A673 (cell line): Measurements from ENCODE around the gene ADCY3.
"Not testable (repeated sequence)": the region's sequence is repeated elsewhere in the genome, so short reads cannot be mapped to it uniquely, and the experiment has no call there.

Experiments
- CTCF ChIP-seq: fragments of 300-800, 200-600 bp; sonication (generic); conservative IDR thresholded peaks from 2 replicates; pipeline ENCODE4 v1.5.1; 2017; ENCODE audit warnings: low read depth, mild to moderate bottlenecking, antibody characterized with exemption, low read length, moderate library complexity, mixed read lengths
- EZH2 ChIP-seq: fragments of 200-600 bp; sonication (generic); IDR thresholded peaks from 2 replicates; pipeline ENCODE4 v1.6.1; 2017; ENCODE audit warnings: borderline replicate concordance, low read depth, mild to moderate bottlenecking, mixed read lengths, antibody characterized with exemption, low read length; ENCODE audit not compliant: poor library complexity, severe bottlenecking

- TF ChIP-seq CTCF, EZH2: not testable (repeated sequence)
Measured at GRCh38 chr2:24805811-24806660, 114.0 kb downstream of the ADCY3 start.
